ENCODE measurements around the gene LAMP2. TPM values are rescaled to one million over a fixed set of nuclear protein-coding genes. Genes with fewer than 3 reads are reported as not detected.

Gene LAMP2
- total RNA-seq, 1 donor, result 153 TPM

DNA sequence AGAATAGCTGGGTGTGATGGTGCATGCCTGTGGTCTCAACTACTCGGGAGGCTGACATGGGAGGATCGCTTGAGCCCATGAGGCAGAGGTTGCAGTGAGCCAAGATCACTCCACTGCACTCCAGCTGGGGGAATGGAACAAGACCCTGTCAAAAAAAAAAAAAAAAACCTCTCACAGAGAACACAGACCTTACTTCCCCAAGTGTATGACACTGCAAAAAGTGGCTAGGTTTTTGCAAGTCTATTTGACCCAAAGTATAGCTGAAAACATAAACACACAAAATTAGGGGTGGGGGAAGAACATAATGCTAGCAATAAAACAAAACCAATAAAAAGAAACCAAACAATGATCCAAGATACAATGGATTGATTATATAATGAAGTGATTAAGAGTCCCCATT lies 6.7 kb downstream of the LAMP2 start:
- H3K4me3 ChIP-seq (ENCODE audit: low read depth, low read length), result no peak overlapping the region
- DNase-seq (ENCODE audit: low read depth), result no peak
- TF ChIP-seq, protein P1, sequence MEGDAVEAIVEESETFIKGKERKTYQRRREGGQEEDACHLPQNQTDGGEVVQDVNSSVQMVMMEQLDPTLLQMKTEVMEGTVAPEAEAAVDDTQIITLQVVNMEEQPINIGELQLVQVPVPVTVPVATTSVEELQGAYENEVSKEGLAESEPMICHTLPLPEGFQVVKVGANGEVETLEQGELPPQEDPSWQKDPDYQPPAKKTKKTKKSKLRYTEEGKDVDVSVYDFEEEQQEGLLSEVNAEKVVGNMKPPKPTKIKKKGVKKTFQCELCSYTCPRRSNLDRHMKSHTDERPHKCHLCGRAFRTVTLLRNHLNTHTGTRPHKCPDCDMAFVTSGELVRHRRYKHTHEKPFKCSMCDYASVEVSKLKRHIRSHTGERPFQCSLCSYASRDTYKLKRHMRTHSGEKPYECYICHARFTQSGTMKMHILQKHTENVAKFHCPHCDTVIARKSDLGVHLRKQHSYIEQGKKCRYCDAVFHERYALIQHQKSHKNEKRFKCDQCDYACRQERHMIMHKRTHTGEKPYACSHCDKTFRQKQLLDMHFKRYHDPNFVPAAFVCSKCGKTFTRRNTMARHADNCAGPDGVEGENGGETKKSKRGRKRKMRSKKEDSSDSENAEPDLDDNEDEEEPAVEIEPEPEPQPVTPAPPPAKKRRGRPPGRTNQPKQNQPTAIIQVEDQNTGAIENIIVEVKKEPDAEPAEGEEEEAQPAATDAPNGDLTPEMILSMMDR (IDR thresholded peaks at IDR 0.05; ENCODE audit: insufficient read depth, low read depth, low read length), result no peak

DNA sequence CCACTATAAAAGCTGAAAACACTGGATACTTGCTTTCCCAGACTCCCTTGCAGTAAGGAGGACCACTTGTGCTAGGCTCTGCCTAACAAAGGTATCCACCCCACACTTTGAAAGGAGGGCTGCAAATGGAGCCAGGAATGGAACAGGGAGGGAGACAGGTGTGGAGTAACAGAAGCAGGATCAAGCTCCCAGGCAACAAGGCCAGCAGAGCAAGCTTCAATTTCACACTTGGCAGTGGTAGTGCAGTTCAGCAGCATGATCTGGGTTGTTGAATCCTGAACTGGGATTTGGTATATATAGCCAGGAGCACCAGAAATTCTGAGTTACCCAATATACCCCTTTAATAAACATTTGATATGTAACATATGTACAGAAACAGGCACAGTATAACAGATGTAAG lies 9.8 kb downstream of the LAMP2 start:
- DNase-seq (ENCODE audit: low read depth), result no peak
- TF ChIP-seq, protein P1 (IDR thresholded peaks at IDR 0.05; ENCODE audit: insufficient read depth, low read depth, low read length), result no peak
- no peak overlapping the region for H3K4me3 ChIP-seq (ENCODE audit: low read depth, low read length)

DNA sequence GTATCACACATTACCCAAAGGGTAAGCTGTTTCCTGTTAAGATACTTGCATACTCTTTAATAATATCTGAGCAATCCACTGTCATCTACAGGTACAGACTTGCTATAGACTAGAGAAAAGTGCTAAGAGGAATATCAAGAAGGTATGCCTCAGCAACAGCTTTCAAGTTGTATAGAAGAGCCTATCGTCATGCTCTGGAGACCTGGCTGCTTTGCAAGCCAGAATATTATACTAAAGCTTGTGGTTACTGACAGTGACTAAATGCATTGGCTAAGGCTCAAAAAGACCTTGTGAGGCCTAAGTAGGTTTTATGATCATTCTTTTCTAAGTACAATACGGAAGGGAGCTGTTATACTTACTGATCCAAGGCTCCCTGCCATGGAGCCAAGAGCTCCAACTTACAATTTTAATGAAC lies 11.3 kb downstream of the LAMP2 start:
- H3K4me3 ChIP-seq (ENCODE audit: low read depth, low read length), result no peak overlapping the region
- TF ChIP-seq, protein P1 (IDR thresholded peaks at IDR 0.05; ENCODE audit: insufficient read depth, low read depth, low read length), result no peak
- DNase-seq (ENCODE audit: low read depth), result peak; percentile 82

DNA sequence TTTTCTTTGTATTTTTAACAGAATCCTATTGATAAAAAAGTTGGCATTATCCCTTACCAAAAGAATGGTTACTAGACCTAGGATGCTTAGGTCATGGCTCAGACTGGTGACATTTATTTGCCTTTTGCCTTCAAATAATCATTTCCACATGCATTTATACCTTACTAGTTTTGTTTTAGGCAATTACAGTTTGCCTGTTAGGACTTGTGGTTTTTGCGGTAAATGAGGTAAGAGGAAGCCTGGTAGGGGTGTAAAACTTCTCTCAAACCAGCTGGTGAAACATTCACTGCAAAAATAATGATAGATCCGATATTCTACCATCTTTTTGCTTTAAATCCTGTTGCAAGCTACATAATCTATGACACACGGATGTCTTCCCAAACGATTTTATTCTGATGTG lies 12.1 kb downstream of the LAMP2 start:
- TF ChIP-seq, protein P1 (IDR thresholded peaks at IDR 0.05; ENCODE audit: insufficient read depth, low read depth, low read length), result no peak
- DNase-seq (ENCODE audit: low read depth), result peak; percentile 30
- H3K4me3 ChIP-seq (ENCODE audit: low read depth, low read length), result no peak overlapping the region

DNA sequence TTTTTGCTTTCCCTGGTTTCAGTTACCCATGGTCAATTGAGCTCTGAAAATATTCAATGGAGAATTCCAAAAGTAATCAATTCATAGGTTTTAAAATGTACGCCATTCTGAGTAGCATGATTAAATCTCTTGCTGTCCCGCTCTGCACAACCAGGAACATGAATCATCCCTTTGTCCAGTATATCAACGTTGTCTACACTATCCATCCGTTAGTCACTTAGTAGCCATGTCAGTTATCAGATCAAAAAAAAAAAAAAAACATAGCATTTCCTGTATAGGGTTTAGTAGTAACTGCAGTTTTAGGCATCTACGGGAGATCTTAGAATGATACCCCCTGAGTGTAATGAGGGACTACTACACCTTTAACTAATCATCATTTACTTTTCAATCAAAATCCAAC lies 15.1 kb downstream of the LAMP2 start:
- no peak overlapping the region for H3K4me3 ChIP-seq (ENCODE audit: low read depth, low read length)
- peak; percentile 29 for DNase-seq (ENCODE audit: low read depth)
- TF ChIP-seq, protein P1 (IDR thresholded peaks at IDR 0.05; ENCODE audit: insufficient read depth, low read depth, low read length), result no peak

DNA sequence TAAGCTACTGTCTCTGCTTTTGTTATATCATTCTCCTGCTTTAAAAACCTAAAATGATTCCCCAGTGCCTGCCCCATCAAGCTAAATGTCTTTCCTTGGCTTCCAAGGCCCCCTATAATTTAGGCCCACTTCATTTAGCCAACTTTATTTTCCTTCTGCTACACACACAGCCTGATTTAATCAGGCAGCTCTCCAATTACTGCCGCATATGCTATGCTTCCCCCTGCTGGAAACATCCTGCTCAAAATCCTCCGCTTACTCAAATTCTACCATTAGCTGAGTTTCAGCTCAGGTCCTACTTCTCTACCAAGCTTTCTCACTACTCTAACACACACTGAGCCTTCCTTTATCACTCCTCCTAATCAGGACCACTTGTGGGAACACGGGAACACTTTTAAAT lies 17.0 kb downstream of the LAMP2 start:
- no peak overlapping the region for H3K4me3 ChIP-seq (ENCODE audit: low read depth, low read length)
- DNase-seq (ENCODE audit: low read depth), result peak; percentile 46
- TF ChIP-seq, protein P1 (IDR thresholded peaks at IDR 0.05; ENCODE audit: insufficient read depth, low read depth, low read length), result peak; percentile 36

DNA sequence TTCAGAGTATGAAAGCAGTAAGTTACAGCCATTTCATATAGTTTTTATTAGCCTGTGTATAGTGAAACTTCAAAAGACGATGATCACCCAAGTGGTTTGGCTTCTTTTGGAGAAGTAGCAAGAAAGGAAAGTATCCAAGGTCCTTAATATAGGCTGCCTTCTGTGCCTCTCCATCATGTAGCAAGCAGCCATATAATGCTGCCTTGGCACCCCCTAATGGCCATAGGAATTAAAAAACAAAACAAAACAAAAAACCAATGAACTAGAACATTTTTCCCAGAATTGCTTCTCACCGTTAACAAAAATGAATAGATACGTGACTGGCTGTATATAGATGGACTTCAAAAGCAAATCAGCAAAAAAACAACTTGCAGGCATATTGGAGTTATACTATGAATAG lies 18.9 kb downstream of the LAMP2 start:
- DNase-seq (ENCODE audit: low read depth), result no peak
- TF ChIP-seq, protein P1 (IDR thresholded peaks at IDR 0.05; ENCODE audit: insufficient read depth, low read depth, low read length), result peak; percentile 24
- H3K4me3 ChIP-seq (ENCODE audit: low read depth, low read length), result no peak overlapping the region

Measured in fibroblast of villous mesenchyme (primary cell).